K562 (cell line): Measurements from ENCODE around the gene CMIP. TPM values are rescaled to one million over a fixed set of nuclear protein-coding genes. Genes with fewer than 3 reads are reported as not detected.
A peak's percentile ranks its signal among the peaks of the same experiment; 100 is the strongest.

Experiments used
- ATAC-seq: fragments of 200-7000 bp; cut with Tn5 transposase; 3 replicates; pipeline ENCODE4 v1.9.1; 2020; ENCODE audit warnings: moderate library complexity
- BruUV-seq: library from RNA; stranded (reverse); fragments of 400-500 nt; replicated peaks from 2 replicates; lab custom pipeline; 2021; lab: Mats Ljungman, UMichigan
- CTCF ChIA-PET: fragments of 300-600 bp; formaldehyde crosslinking; extraction: SDS; loops from one replicate; lab custom pipeline; 2021; ENCODE audit warnings: low intra/inter-chr PET ratio; lab: Yijun Ruan, JAX
- POLR2A ChIA-PET: fragments of 300-600, 350-650 bp; sonication (Branson Sonifier 250); formaldehyde crosslinking; extraction: SDS; loops from one replicate; lab custom pipeline; 2021; ENCODE audit warnings: antibody characterized with exemption, inconsistent platforms; lab: Yijun Ruan, JAX
- DNase-seq, 4 experiments: peaks; one replicate each; pipeline versions ENCODE4 v3.0.0 to v3.0.0-alpha.2; 2011 to 2018; ENCODE audit warnings: low spot score in 3 of 4, mixed read lengths in 3 of 4; ENCODE audit errors: extremely low read depth in 1 of 4
- FAIRE-seq: peaks from 2 replicates; lab custom pipeline; 2011; peaks lifted over from hg19 to GRCh38; lab: Jason Lieb, UNC
- H2AFZ ChIP-seq: 2 replicates; pipeline ENCODE4 v1.6.0; 2011; ENCODE audit warnings: low read depth, low read length, control low read depth, inconsistent platforms
- H3K27ac ChIP-seq: fragments of 200-600 bp; 3 replicates; pipeline ENCODE4 v1.8.0; 2011; ENCODE audit warnings: low read depth, mild to moderate bottlenecking, control low read depth, inconsistent platforms, low read length, moderate library complexity, mixed read lengths; ENCODE audit errors: extremely low read depth
- H3K27me3 ChIP-seq, 2 experiments: fragments of 300-600 bp in 1 of 2; 2 replicates in 1 of 2; 3 replicates in 1 of 2; pipeline versions ENCODE4 v1.6.0 to v1.8.0; 2011; ENCODE audit warnings: inconsistent platforms in 2 of 2, low read length in 2 of 2, mild to moderate bottlenecking in 1 of 2, mixed read lengths in 1 of 2, moderate library complexity in 1 of 2; ENCODE audit not compliant: control insufficient read depth in 2 of 2, insufficient read depth in 2 of 2
- H3K36me3 ChIP-seq: fragments of 300-600 bp; 3 replicates; pipeline ENCODE4 v1.8.0; 2011; ENCODE audit warnings: mild to moderate bottlenecking, low read length, inconsistent platforms; ENCODE audit not compliant: control insufficient read depth, insufficient read depth
- H3K4me1 ChIP-seq, 2 experiments: fragments of 200-600 bp in 1 of 2; replicated peaks in 1 of 2; 2 replicates in 1 of 2; 3 replicates in 1 of 2; pipeline versions ENCODE4 v1.5.1 to v1.8.0; 2011; ENCODE audit warnings: inconsistent platforms in 2 of 2, low read length in 2 of 2, mild to moderate bottlenecking in 1 of 2, mixed read lengths in 1 of 2, moderate library complexity in 1 of 2; ENCODE audit not compliant: control insufficient read depth in 2 of 2, insufficient read depth in 2 of 2
- H3K4me2 ChIP-seq: 2 replicates; pipeline ENCODE4 v1.6.1; 2011; ENCODE audit warnings: low read length, control low read depth, inconsistent platforms, mixed read lengths; ENCODE audit not compliant: insufficient read depth
- H3K4me3 ChIP-seq: fragments of 200-600 bp; sonication (generic), shearing (Covaris generic); 2 replicates; pipeline ENCODE4 v1.5.1; 2016; ENCODE audit warnings: control low read depth, inconsistent platforms
- H3K79me2 ChIP-seq: fragments of 200-600 bp; 3 replicates; pipeline ENCODE4 v1.8.0; 2011; ENCODE audit warnings: low read length, inconsistent platforms; ENCODE audit not compliant: control insufficient read depth, insufficient read depth
- H3K9ac ChIP-seq, 2 experiments: 2 replicates each; pipeline versions ENCODE4 v1.6.0 to v1.6.1; 2011; ENCODE audit warnings: low read depth in 2 of 2, low read length in 2 of 2, control low read depth in 1 of 2, inconsistent platforms in 1 of 2, mild to moderate bottlenecking in 1 of 2, mixed read lengths in 1 of 2; ENCODE audit not compliant: insufficient read depth in 1 of 2
- H3K9me1 ChIP-seq: one replicate; pipeline ENCODE4 v1.6.0; 2011; ENCODE audit warnings: inconsistent platforms, mild to moderate bottlenecking, low read length, moderate library complexity; ENCODE audit not compliant: control insufficient read depth, insufficient read depth
- H3K9me3 ChIP-seq: replicated peaks from 2 replicates; pipeline ENCODE4 v1.5.1; 2011; ENCODE audit warnings: low read depth, low read length, inconsistent platforms; ENCODE audit not compliant: control insufficient read depth, insufficient read depth
- H4K20me1 ChIP-seq: replicated peaks from 2 replicates; pipeline ENCODE4 v1.6.1; 2011; ENCODE audit warnings: low read length, inconsistent platforms, mixed read lengths; ENCODE audit not compliant: control insufficient read depth, insufficient read depth
- BHLHE40 ChIP-seq: IDR thresholded peaks from 2 replicates; pipeline ENCODE4 v1.6.1; 2011; ENCODE audit warnings: low read length, improper control_type of control experiment
- CBX8 ChIP-seq: fragments of 200-600 bp; sonication (generic); IDR thresholded peaks from 2 replicates; pipeline ENCODE4 v1.6.1; 2012; ENCODE audit warnings: borderline replicate concordance, mixed run types, low read depth, mild to moderate bottlenecking, moderate library complexity, mixed read lengths, low read length, control low read depth, inconsistent platforms; ENCODE audit not compliant: poor library complexity, severe bottlenecking; ENCODE audit errors: extremely low read depth
- CREB1 ChIP-seq, 2 experiments: sonication (generic) in 1 of 2; formaldehyde crosslinking in 1 of 2; IDR thresholded peaks; 2 replicates each; pipeline versions ENCODE4 v1.6.1 to v1.8.0; 2012 to 2022; ENCODE audit warnings: inconsistent platforms in 1 of 2, mild to moderate bottlenecking in 1 of 2, missing genetic modification reagents in 1 of 2, moderate library complexity in 1 of 2
- EGR1 ChIP-seq: fragments of 450-650 bp; conservative IDR thresholded peaks from 2 replicates; pipeline ENCODE4 v1.6.1; 2017; ENCODE audit warnings: mild to moderate bottlenecking
- GATAD2B ChIP-seq: fragments of 450-650 bp; IDR thresholded peaks from 2 replicates; pipeline ENCODE4 v1.6.1; 2017; ENCODE audit warnings: mild to moderate bottlenecking, borderline replicate concordance
- HLTF ChIP-seq: fragments of 450-650 bp; IDR thresholded peaks from 2 replicates; pipeline ENCODE4 v1.6.1; 2016
- KAT8 ChIP-seq: fragments of 450-650 bp; IDR thresholded peaks from 2 replicates; pipeline ENCODE4 v1.6.1; 2016; ENCODE audit warnings: low read depth, mild to moderate bottlenecking
- L3MBTL2 ChIP-seq: fragments of 450-650 bp; IDR thresholded peaks from 2 replicates; pipeline ENCODE4 v1.6.1; 2016; ENCODE audit warnings: mild to moderate bottlenecking, moderate library complexity
- NCOR1 ChIP-seq: fragments of 450-650 bp; IDR thresholded peaks from 2 replicates; pipeline ENCODE4 v1.6.1; 2016; ENCODE audit warnings: mild to moderate bottlenecking, moderate library complexity
- SP1 ChIP-seq: sonication (generic); formaldehyde crosslinking; IDR thresholded peaks from 2 replicates; pipeline ENCODE4 v1.8.1; 2022; ENCODE audit warnings: mild to moderate bottlenecking, missing genetic modification reagents
- THRAP3 ChIP-seq: fragments of 450-650 bp; IDR thresholded peaks from 2 replicates; pipeline ENCODE4 v1.6.1; 2016; ENCODE audit warnings: mild to moderate bottlenecking, inconsistent platforms, borderline replicate concordance
- VEZF1 ChIP-seq: fragments of 200-800 bp; sonication (Bioruptor generic); IDR thresholded peaks from 2 replicates; pipeline ENCODE4 v1.6.1; 2017; ENCODE audit warnings: missing genetic modification characterization, missing compliant biosample characterization
- XRCC3 ChIP-seq: fragments of 450-650 bp; IDR thresholded peaks from 2 replicates; pipeline ENCODE4 v1.6.1; 2017; ENCODE audit warnings: mild to moderate bottlenecking, moderate library complexity
- YBX1 ChIP-seq: fragments of 450-650 bp; IDR thresholded peaks from 2 replicates; pipeline ENCODE4 v1.7.1; 2016; ENCODE audit warnings: mild to moderate bottlenecking
- ZNF57 ChIP-seq: fragments of 450-650 bp; formaldehyde crosslinking; IDR thresholded peaks from 2 replicates; pipeline ENCODE4 v1.4.0; 2020; ENCODE audit warnings: mild to moderate bottlenecking, moderate library complexity
- WGBS: fragments of 100-300 bp; shearing (Covaris generic); methylation state at CpG from one replicate; pipeline ENCODE4 v1.1.6; 2016; ENCODE audit warnings: low coverage, mixed read lengths; ENCODE audit not compliant: insufficient coverage; ENCODE audit errors: missing lambda C conversion rate; 5-methylcytosine and 5-hydroxymethylcytosine counted together
- in situ Hi-C: fragments of 300-500 bp; cut with MboI; formaldehyde crosslinking; loops from 4 replicates; pipeline ENCODE4 v1.15.0; 2018; ENCODE audit warnings: inconsistent platforms, mixed read lengths
- intact Hi-C: fragments of 100-400 bp; cut with micrococcal nuclease; formaldehyde crosslinking; loops from 2 replicates; pipeline ENCODE4 v1.14.2; 2022
- polyA plus RNA-seq, 8 experiments: library from polyadenylated mRNA; depleted of rRNA in 4 of 8; stranded (reverse) in 5 of 8; unstranded in 3 of 8; fragments of >200 nt; fragmentation: Nextera tagmentation in 2 of 8; fragmentation: Illumina TruSeq in 1 of 8; extraction: Ambion mirVana in 2 of 8; extraction: Trizol in 1 of 8; gene quantifications; 2 replicates each; pipeline versions ENCODE4 v1.2.1 to v1.2.3, GENCODE V29; 2011 to 2014; ENCODE audit warnings: inconsistent platforms in 1 of 8, missing spikeins in 1 of 8
- total RNA-seq, 7 experiments: library from RNA; depleted of rRNA in 6 of 7; stranded (reverse); fragments of >200 nt in 6 of 7; fragmentation: Illumina TruSeq in 2 of 7; extraction: Trizol in 2 of 7; gene quantifications; 2 replicates each; pipeline versions ENCODE4 v1.2.1 to v1.2.3, GENCODE V29; 2011 to 2021; ENCODE audit warnings: low replicate concordance in 1 of 7

Gene CMIP
- total and polyA plus RNA-seq, 9 of the 15 experiments (the other 6 are each of a cell fraction or from before 2014, with no cell fraction given) = 0.94 to 82.5 (median 10.3) TPM

- no peak for ATAC-seq
- ChIA-PET CTCF (no interaction called here), POLR2A (no interaction called here)
- H3K4me1 ChIP-seq = peaks cover 13 to 21% of the 10 kb centered on the region in 2 experiments
- no TSS peak for BruUV-seq
- H3K4me3 ChIP-seq = no peak overlapping the region
- peaks cover 3% of the 10 kb centered on the region for H3K9me1 ChIP-seq
- no peaks in the 10 kb centered on the region for H3K9me3 ChIP-seq
- H3K9ac ChIP-seq = no peak overlapping the region
- WGBS = 70% methylated on average over 4 of the region's 4 CpGs
- in situ Hi-C loops = no loop called here
- H4K20me1 ChIP-seq = peaks cover 2% of the 10 kb centered on the region; the same call in 1 of the 2 replicates
- intact Hi-C loops = no loop called here
- no peak overlapping the region for H3K4me2 ChIP-seq
- no peak for DNase-seq
- H3K36me3 ChIP-seq = peaks cover 18% of the 10 kb centered on the region; the same call in 2 of the 3 replicates
- no peak for FAIRE-seq
- no peak overlapping the region for H2AFZ ChIP-seq
- no peaks in the 10 kb centered on the region for H3K27me3 ChIP-seq
- peaks cover 49% of the 10 kb centered on the region for H3K79me2 ChIP-seq
- TF ChIP-seq EGR1 (0 out of 2 replicates have a peak, but pooled peaks have one; percentile 7), YBX1 (no peak)
- no peak overlapping the region for H3K27ac ChIP-seq
These were observed 201.3 kb downstream of the CMIP start for GRCh38 chr16:81645925-81646324.

- Histone ChIP-seq H3K27me3 (no peaks in the 10 kb centered on the region), H3K4me1 (peaks cover 20 to 24% of the 10 kb centered on the region in 2 experiments), H4K20me1 (peaks cover 2% of the 10 kb centered on the region; the same call in 1 of the 2 replicates), H3K27ac (no peak overlapping the region), H3K4me2 (no peak overlapping the region), H3K4me3 (no peak overlapping the region), H2AFZ (no peak overlapping the region), H3K36me3 (peaks cover 13% of the 10 kb centered on the region; the same call in 2 of the 3 replicates), H3K79me2 (peaks cover 49% of the 10 kb centered on the region), H3K9me3 (no peaks in the 10 kb centered on the region), H3K9ac (no peak overlapping the region), H3K9me1 (peaks cover 3% of the 10 kb centered on the region)
- no peak for FAIRE-seq
- in situ Hi-C loops (no loop called here), intact Hi-C loops (no loop called here)
- POLR2A ChIA-PET = no interaction called here
- no peak for DNase-seq
- BruUV-seq = no TSS peak
- no peak for ATAC-seq
- WGBS = 58% methylated on average over 1 of the region's 1 CpG
- CTCF ChIA-PET = no interaction called here
- TF ChIP-seq NCOR1 (no peak), ZNF57 (no peak), XRCC3 (no peak), KAT8 (no peak), HLTF (no peak), VEZF1 (CRISPR knock-in tag) (no peak), L3MBTL2 (no peak), SP1 (CRISPR knock-in tag) (no peak), GATAD2B (no peak), THRAP3 (no peak), CREB1 (IDR thresholded peaks at IDR 0.05) (no peak), CREB1 (CRISPR knock-in tag; IDR thresholded peaks at IDR 0.05) (no peak), CBX8 (no peak), BHLHE40 (no peak)
These were observed 202.0 kb downstream of the CMIP start for GRCh38 chr16:81646561-81646960.
